Cardiac fibroblast (primary cell): ENCODE data around the gene CDC14A.

Experiments used
- DNase-seq, 2 donors: peaks; one replicate each; pipeline versions ENCODE4 v3.0.0 to v3.0.0-alpha.2; 2010; ENCODE audit warnings: low read depth in 2 of 2
- H3K4me3 ChIP-seq, 2 donors: replicated peaks in 1 of 2; 1 replicate in 1 of 2; 2 replicates in 1 of 2; pipeline ENCODE4 v1.5.1; 2011; ENCODE audit warnings: low read depth in 2 of 2, low read length in 2 of 2, mild to moderate bottlenecking in 2 of 2, moderate library complexity in 1 of 2
- TF ChIP-seq, protein P1 (sequence below): IDR thresholded peaks from one replicate; pipeline ENCODE4 v1.5.1; 2011; ENCODE audit warnings: low read depth, mild to moderate bottlenecking, low read length, inconsistent platforms

The CDC14A gene

DNA sequence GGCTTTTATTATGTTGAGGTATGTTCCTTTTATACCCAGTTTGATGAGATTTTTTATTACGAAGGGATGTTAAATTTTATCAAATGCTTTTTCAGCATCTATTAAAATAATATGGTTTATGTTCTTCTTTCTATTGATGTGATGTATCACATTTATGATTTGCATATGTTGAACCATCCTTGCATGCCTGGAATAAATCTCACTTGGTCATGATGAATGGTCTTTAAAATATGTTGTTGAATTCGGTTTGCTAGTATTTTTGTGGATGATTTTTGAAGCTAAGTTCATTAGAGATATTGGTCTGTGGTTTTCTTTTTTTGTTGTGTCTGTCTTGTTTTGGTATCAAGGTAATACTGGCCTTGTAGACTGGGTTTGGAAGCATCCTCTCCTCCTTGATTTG, 199.7 kb downstream of the CDC14A start:
- H3K4me3 ChIP-seq, result no peak overlapping the region
- no peak for DNase-seq
- TF ChIP-seq, protein P1, sequence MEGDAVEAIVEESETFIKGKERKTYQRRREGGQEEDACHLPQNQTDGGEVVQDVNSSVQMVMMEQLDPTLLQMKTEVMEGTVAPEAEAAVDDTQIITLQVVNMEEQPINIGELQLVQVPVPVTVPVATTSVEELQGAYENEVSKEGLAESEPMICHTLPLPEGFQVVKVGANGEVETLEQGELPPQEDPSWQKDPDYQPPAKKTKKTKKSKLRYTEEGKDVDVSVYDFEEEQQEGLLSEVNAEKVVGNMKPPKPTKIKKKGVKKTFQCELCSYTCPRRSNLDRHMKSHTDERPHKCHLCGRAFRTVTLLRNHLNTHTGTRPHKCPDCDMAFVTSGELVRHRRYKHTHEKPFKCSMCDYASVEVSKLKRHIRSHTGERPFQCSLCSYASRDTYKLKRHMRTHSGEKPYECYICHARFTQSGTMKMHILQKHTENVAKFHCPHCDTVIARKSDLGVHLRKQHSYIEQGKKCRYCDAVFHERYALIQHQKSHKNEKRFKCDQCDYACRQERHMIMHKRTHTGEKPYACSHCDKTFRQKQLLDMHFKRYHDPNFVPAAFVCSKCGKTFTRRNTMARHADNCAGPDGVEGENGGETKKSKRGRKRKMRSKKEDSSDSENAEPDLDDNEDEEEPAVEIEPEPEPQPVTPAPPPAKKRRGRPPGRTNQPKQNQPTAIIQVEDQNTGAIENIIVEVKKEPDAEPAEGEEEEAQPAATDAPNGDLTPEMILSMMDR, result no peak

DNA sequence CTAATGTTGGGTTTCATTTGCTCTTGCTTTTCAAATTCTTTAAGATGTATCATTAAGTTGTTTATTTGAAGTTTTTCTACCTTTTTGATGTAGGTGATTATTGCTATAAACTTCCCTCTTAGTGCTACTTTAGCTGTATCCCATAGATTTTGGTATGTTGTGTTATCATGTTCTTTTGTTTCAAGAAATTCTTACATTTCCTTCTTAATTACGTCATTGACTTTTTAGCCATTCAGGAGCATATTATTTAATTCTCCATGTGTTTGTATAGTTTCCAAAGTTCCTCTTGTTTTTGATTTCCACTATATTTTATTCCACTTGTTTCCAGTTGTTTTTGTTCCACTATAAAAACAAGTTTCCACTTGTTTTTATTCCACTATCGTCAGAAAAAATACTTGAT, 200.6 kb downstream of the CDC14A start:
- no peak overlapping the region for H3K4me3 ChIP-seq
- TF ChIP-seq, protein P1, result no peak
- no peak for DNase-seq

DNA sequence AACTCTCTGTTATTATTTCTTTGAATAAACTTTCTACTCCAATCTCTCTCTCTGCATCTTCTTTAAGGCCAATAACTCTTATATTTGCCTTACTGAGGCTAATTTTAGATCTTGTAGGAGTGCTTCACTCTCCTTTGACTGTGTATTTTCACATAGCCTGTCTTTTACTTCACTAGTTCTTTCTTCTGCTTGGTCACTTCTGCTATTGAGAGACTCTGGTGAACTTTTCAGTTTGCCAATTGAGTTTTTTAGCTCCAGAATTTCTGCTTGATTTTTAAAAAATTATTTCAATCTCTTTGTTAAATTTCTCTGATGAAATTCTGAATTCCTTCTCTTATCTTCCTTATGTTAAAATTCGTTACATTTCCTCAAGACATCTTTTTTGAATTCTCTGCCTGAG, 203.9 kb downstream of the CDC14A start:
- TF ChIP-seq, protein P1, result no peak
- DNase-seq, result no peak
- no peak overlapping the region for H3K4me3 ChIP-seq

DNA sequence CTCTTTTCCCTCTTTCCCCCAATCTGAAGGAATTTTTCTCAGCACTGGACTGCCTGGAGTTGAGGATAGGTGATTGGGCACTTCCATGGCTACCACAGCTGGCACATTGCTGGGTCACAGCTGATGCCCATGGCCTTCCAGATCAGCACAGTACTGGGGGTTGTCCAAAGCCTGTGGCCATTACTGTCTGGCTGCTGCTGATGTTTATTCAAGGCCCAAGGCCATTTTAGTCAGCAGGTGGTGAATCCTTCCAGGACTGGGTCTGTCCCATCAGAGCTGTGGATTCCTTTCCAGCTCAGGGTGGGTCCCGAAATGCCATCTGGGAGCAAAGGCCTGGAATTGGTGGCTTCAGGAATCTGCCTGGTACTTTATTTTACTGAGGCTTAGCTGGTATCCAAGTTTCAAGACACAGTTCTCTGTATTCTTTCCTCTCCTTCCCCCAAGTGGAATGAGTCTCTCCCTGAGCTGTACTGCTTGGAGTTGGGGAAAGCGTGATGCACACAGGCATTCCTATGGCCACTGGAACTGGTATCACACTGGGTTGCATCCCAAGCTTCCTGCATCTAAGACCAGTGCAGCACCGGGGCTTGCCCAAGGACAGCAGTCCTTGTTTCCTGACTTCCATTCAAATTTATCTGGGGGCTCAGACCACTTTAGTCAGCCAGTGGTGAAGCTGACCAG, 204.8 kb downstream of the CDC14A start:
- DNase-seq, result no peak
- TF ChIP-seq, protein P1, result no peak
- no peak overlapping the region for H3K4me3 ChIP-seq

DNA sequence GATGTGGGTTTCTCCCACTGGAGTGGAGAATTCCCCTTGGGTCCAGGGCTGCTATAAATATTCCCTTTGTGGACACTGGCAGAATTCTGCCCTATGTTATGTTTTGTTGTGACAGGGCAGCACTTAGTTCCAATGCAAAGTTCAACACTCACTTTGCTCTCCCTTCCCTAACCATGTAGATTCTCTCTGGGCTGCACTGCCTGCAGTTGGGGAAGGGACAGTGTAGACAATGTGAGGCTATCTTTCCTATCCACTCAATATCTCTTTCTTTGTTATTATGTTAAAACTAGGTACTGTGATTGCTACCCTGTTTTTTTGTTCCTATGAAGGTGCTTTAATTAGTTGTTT, 205.3 kb downstream of the CDC14A start:
- DNase-seq, result no peak
- TF ChIP-seq, protein P1, result no peak
- H3K4me3 ChIP-seq, result no peak overlapping the region

DNA sequence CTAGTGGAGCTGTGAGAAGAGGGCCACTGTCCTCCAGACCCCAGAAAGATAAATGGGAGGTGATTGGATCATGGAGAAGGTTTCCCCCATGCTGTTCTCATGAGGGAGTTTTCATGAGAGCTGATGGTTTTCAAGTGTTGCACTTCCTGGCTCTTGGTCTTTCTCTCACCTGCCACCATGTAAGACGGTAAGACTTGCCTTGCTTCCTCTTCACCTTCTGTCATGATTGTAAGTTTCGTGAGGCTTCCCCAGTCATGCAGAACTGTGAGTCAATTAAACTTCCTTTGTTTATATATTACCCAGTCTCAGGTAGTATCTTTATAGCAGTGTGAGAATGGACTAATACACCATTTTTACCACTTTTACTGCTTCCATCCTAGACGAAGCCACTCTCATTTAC, 213.2 kb downstream of the CDC14A start:
- no peak for DNase-seq
- TF ChIP-seq, protein P1, result no peak
- H3K4me3 ChIP-seq, result no peak overlapping the region
